Epithelial cell of proximal tubule (primary cell): ENCODE results near the gene ADAMTS1. TPM values are rescaled to one million over a fixed set of nuclear protein-coding genes. Genes with fewer than 3 reads are reported as not detected.

Experiments
- DNase-seq: peaks from one replicate; pipeline ENCODE4 v3.0.0-alpha.2; 2011; ENCODE audit warnings: low read depth
- H3K4me3 ChIP-seq: 2 replicates; pipeline ENCODE4 v1.5.1; 2011; ENCODE audit warnings: low read depth, mild to moderate bottlenecking, low read length
- total RNA-seq: library from RNA; depleted of rRNA; stranded (reverse); fragments of >200 nt; gene quantifications from 2 replicates; pipeline ENCODE4 v1.2.3, GENCODE V29; 2015
- TF ChIP-seq, protein P1 (sequence below): conservative IDR thresholded peaks from 2 replicates; pipeline ENCODE4 v1.5.1; 2012; ENCODE audit warnings: low read depth, mild to moderate bottlenecking, low read length

ADAMTS1 gene
- total RNA-seq, 1 donor from 2014 or later: 55.6 TPM

GRCh38 chr21:26809745-26810144 is 35.5 kb downstream of the ADAMTS1 start:
- TF ChIP-seq, protein P1, sequence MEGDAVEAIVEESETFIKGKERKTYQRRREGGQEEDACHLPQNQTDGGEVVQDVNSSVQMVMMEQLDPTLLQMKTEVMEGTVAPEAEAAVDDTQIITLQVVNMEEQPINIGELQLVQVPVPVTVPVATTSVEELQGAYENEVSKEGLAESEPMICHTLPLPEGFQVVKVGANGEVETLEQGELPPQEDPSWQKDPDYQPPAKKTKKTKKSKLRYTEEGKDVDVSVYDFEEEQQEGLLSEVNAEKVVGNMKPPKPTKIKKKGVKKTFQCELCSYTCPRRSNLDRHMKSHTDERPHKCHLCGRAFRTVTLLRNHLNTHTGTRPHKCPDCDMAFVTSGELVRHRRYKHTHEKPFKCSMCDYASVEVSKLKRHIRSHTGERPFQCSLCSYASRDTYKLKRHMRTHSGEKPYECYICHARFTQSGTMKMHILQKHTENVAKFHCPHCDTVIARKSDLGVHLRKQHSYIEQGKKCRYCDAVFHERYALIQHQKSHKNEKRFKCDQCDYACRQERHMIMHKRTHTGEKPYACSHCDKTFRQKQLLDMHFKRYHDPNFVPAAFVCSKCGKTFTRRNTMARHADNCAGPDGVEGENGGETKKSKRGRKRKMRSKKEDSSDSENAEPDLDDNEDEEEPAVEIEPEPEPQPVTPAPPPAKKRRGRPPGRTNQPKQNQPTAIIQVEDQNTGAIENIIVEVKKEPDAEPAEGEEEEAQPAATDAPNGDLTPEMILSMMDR: no peak
- H3K4me3 ChIP-seq: no peak overlapping the region
- DNase-seq: no peak

GRCh38 chr21:26806801-26807295 is 38.4 kb downstream of the ADAMTS1 start:
- TF ChIP-seq, protein P1: no peak
- DNase-seq: no peak
- no peak overlapping the region for H3K4me3 ChIP-seq

GRCh38 chr21:26804895-26805609 is 40.2 kb downstream of the ADAMTS1 start:
- no peak for DNase-seq
- TF ChIP-seq, protein P1: no peak

DNA sequence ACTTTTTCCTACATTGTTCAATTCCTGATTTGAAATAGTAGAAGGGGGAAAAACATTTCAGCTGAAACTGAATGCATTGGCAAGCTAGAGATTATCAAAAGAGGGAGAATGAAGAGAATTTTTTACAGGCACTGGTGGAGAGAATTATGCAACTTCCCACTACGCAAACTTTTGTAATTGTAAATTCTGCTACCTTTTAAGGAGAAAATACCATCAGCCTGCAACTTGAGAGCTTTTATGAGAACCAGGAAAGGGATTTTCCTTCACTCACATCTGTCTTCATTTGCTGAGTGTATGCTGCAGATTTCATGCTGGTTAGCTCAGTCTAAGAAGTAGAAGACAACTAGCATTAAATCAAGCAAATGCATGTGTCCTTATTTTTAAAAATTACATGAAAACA is 43.7 kb downstream of the ADAMTS1 start:
- H3K4me3 ChIP-seq: no peak overlapping the region
- TF ChIP-seq, protein P1: no peak
- no peak for DNase-seq

More at GRCh38 chr21:26804895-26805609, 40.2 kb downstream of the ADAMTS1 start:
- H3K4me3 ChIP-seq: no peak overlapping the region

DNA sequence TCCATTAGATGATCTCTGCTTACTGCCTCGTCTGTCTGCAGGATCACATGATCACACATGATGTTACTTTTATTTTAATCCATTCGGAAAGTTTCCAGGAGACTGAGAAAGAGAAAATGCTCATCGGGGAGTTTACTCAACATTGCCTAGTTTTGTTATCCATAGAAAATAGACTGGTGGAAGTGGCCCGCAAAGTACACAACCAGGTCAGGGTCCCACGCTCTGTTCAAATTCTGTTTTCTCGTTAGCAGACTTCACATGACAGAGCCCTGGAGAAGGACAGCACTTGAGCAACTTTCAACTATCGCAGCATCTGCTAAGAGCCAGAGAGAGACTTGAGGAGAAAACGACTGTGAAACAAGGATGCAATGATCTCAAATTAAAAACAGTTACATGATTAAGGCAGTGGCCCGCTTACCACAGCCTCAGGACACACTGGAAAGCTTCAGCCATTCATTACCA is 44.2 kb downstream of the ADAMTS1 start:
- no peak overlapping the region for H3K4me3 ChIP-seq
- TF ChIP-seq, protein P1: no peak
- no peak for DNase-seq

DNA sequence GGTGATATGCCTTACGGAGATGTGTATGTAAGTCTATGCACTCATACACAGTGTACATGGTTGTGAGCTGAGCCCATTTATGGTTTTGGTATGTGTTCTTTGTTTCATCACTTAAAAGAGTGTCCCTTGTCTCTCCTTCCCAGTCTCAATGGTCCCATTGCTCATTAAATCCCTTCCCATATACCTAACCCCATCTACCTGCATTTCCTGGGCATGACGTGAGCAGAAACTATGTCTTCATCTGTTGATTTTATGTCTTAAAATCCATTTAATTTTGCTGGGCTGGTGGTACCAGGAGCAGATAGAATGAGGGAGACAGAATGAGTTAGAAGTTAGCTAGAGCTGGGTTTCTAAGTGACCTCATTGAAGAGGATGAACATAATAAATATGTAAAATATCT is 44.8 kb downstream of the ADAMTS1 start:
- H3K4me3 ChIP-seq: no peak overlapping the region
- no peak for DNase-seq
- TF ChIP-seq, protein P1: no peak

DNA sequence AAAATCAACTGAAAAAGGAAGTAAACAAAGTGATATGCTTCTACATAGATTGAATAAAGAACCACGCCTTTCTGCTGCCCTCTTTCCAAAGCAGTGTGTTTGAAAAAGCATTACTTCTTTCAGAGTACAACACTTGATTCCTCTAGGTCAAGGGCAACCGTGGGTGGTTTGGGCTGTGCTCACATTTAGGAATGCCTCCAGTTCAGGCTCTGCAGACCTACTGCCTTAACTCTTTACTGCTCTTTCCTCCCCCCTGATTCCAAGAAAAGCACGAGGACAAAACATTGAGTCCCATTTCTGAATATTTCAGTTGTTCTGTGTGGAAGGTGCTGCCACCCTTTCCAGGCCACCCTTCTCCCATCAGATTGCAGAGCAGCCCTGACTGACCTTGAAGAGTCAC is 45.2 kb downstream of the ADAMTS1 start:
- no peak overlapping the region for H3K4me3 ChIP-seq
- TF ChIP-seq, protein P1: no peak
- no peak for DNase-seq
